Measurements from ENCODE around the gene MKKS.

MKKS gene

DNA sequence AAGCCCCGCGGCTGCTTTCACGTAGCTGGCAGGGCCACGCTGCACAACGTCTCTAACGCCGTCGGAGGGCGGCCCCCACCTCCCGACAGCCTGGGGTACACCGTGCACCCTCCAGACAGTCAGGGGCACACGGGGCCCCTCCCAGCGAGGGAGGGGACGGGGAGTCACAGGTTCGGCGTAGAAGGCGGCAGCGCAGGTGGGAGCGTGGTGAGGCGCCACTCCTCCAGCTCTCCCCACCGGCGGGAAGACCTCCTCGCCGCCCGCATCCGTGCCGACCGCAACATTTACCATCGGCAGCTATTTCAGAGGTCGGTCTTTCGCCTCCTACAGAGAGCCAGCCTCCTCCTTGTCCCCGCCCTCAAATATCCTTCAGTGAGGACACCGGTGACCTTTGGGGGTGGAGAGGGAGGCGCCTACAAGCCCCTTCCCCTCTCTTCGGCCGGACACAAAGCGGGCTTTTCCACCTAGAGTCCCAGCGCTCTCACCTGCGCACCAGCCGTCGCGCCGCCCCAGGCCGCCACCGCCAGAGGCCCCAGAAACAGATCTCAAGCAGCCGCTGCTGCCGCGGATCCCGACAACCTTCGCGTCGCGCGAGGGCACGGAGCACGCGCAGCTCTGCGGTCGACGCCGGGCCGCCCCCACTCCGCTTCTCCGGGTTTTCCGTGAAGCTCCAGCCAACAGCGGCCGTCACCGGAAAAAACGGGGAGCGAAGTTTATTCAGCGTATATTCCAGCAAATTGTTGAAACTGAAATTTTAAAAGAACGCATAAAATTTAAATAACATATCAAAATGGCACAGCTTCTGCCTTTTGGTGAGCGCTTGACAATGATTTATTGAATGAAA is at the start of gene MKKS:
Gene MKKS (minus strand): TSS at position 600 of the 844 bp plus-strand sequence. CDS start 20,708 bp downstream, outside the sequence.
- DNase-seq (ENCODE audit: low read depth), result peak; percentile 65

DNA sequence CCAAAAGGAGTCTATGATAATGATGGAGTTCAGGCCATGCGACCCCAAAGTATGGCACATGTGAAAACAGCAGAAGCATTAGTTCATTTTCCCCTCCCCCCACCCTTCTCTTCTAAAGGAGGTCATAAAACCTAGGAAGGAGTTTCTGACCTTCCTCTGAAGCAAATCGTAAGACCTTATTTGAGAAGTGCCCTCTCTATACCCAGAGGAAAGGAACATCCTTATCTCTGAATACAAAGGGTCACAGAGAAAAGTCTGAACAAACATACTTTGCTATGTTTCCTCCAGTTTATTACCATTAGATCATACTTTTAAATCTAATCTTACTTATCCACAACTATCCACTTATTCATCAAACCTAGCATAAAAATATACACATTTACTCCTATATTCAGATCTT is 49.7 kb upstream of the MKKS start:
- DNase-seq (ENCODE audit: low read depth), result no peak

DNA sequence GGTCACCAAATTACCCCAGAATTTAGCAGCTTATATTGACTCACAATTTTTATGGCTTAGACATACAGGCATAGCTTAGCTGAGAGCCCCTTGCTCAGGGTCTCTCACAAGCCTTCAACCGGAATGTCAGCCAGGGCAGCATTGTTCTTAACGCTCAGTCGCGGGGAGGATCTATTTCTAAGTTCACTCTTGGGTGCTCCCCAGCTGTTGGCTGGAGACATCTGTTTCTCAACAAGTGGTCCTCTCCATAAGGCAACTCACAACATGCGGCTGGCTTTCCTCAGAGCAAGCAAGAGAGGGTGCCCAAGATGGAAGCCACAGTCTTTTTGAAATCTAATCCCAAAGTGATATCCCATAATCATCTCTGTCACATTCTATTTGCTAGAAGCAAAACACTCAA is 47.7 kb upstream of the MKKS start:
- DNase-seq (ENCODE audit: low read depth), result no peak

DNA sequence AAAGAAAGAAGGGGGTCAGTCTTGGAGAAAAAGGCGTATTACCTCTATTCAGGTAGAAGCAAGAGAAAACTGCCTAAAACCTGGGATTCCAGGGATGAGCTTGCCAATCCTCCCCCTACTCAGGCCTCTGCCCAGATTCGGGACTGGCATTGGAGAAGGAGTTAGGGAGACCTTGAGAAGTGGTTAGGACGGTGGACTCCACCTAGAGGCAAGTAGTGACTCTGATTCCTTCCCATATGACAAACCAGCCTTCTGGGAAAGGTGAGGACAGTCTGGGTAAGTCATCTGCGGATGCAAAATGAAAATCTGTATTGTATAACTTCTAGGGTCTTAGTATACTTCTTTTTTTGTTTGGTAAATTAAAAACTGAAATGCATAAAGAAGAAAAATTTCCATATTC is 44.9 kb upstream of the MKKS start:
- DNase-seq (ENCODE audit: low read depth), result no peak

DNA sequence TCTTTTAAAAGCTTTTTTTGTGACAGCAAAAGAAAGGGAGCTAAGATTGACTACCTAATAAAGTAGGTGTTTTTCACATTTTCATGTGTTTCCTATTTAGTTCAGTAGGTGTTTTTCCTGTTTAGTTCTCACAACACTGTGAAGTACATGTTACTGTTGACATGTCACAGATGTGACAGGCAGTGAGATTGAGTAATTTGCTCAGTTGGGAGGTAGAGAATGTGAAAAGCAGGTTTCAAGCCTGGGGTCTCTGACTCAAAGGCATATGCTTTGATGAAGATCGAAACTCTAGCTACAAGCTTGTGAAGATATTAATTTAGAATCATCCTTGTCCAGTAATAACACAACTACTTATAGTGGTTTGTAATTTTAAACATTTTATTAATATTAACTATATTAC is 44.2 kb upstream of the MKKS start:
- no peak for DNase-seq (ENCODE audit: low read depth)

DNA sequence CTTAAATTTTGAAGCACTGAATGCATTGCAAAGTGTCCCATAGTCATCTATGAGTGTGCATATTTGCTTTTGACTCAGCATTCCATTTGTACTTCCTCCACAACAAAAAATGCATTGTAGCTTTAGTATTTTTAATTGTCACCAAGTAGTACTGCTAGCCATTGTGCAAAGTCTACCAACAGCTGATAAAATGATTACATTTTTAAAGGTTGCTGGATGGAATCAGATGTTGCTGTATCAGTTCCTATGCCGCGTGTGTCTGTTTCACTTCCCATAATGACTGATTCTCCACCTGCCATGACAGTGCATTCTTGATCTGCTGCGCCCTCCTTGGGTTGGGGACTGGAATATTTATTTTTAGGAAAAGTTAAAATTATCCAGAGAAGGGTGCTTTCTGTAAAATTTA is 42.3 kb upstream of the MKKS start:
- DNase-seq (ENCODE audit: low read depth), result no peak

DNA sequence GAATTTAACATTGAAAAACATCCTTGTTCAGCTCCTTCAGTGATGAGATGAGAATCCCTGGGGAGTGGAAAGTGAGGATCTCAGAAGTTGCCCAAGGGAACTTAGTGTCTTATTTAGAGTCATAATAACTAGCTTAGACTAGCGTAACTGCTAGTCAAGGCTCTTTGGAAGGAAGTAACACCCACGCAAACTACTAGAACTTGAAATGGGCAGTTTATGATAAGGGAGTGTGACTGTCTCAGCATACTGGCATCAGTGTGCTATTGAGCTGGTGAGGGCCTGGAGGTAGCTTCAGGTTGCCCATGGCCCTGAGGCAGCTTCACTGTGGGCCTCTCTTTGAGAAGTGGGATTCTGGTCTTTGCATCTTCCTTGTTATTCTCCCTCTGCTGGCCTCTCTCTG is 41.2 kb upstream of the MKKS start:
- DNase-seq (ENCODE audit: low read depth), result no peak

DNA sequence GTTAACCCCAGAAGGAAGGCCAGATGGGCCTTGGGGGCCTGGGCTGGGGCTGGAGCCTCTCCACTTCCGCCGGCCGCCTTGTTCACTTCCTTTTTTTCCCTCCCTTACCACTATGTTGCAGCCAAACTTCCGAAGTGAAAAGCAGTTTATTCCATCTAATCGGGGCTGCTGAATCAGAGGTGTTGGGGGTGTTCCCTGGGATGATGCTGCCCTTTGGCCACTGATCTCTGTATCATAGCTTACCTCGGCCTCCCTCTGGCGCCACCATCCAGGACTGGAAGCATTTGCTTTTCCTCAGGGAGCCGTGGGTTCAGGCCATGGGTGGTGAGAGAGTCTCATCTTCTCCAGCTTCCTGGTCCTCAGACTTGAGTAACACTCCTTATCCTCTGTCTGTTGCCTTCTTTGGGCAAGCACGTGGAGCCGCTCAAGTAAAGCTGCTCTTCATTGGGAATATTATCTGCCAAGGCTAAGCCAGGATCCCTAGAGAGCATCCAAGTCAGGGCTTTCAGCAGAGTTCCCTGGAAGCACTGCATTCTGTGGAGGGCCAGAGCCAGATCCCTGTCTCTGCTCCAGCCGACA is 40.7 kb upstream of the MKKS start:
- no peak for DNase-seq (ENCODE audit: low read depth)

DNA sequence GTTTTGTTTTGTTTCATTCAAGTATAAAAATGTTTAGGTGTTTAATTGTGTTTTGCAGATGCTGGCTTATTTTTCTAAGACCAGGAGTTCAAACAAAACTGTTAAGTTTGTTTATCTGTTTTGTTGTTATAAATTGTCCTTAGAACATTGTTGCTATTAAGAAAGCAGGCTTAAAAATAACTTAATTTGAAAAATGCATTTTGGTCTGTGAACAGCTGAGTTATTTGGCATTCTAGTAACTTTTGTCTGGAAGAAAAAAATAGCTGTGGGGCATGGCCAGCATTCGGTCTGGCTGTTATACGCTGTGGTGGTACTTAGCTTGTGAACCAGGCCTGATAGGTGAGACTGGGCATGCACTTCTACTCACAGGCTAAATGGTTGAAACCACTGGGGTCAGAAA is 38.8 kb upstream of the MKKS start:
- no peak for DNase-seq (ENCODE audit: low read depth)

DNA sequence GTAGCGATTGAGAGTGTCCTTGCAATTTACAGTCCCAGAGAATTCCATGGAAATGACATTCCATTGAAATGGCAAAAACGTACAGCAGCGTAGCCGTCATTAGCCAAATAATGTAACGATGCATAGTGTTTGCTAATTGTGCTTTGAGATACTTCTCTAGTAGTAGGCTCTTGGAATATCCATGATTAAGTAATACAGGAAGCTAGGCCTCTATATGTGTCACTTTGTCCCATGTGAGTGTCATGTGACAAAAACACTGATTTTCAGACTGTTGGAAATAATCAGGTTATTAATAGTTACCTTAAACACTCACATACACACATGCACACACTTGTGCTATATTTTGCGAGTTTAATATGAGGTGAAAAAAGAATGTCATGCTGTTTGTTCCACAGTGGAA is 36.3 kb upstream of the MKKS start:
- DNase-seq (ENCODE audit: low read depth), result no peak

DNA sequence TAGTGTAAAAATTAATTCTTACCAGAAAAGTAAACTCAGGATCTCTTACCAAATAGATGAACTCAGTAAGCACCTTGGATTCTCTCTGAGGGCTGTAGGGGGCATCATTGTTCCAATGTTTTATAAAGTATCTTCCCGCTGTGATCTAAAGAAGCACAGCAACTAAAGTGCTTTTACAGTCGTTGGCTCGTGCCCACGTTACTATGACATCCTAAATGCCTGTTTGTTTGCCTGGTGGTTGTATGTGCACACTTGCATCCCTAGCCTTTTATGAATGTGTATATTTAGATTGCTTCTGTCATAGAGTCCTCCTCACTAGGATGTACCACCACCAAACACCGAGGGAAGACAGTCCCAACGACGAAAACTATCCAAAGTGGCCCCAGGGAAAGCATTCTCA is 35.6 kb upstream of the MKKS start:
- no peak for DNase-seq (ENCODE audit: low read depth)

DNA sequence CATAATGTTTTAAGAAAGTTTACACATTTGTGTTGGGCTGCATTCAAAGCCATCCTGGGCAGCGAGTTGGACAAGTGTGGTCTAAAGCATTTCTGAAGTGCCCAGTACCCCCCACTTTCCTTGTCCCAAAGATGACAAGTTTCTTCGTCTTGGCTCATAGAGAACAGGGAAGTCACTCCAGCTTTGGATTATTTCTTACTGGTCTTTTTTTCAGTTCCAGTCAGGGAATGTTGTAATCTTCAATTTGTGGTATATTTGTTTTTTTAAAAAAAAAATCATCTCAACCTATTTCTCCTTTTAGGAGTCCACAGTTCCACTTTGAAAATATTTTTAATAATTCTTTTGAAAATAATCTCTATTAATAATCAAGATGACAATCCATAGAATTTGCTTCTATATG is 35.0 kb upstream of the MKKS start:
- DNase-seq (ENCODE audit: low read depth), result no peak

DNA sequence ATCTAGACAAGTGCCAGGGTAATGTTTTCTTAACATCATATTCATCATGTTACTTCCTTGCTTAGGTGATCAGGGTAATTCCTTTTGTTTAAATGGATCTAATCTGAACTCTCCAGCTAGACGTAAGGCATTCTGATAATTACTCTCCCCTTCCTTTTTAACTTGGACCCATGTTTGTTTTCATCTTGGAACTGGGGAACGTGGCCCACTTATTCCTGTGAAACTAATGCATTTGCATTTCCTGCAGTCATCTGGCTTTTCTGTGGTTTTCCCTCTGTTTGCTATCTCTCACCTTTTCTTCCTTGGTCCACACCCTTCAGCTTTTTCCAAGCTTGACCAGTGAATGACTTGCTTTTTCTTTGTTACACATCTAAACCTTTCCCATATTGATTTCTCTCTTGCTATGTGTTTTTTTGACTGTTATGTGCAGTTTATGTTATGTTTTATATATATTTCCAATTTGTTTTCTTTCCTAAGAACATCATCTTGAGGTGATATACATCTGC is 34.4 kb upstream of the MKKS start:
- no peak for DNase-seq (ENCODE audit: low read depth)

DNA sequence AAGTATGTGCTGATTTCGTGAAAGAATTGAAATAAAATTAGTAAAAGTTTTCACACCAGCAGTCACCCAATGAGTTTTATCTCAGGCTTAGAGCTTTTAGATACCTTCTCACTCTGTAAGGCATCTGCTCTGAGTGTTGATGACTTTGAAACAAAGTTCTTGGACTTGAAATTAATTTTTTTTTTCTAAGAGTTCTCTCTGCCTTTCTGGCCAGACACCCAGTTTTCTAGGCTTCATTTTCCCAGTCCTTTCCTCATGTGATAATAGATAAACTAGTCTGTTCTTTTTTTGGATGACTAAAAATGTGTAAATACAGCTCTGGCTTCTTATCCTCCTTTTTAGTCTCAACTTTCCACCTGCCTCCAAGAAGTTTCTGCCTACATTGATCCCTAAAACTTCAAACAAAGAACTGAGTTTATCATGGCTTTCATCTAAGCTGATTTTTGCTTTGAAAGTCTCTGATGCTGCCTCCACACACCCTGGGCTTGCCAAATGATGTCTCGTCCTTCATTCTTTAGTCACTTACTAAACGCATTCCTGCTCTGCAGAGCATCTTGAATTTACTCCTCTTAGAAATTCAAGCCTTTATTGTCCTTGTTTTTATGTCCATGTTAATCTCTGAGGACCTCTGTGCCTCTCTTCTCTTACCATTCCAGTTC is 33.8 kb upstream of the MKKS start:
- DNase-seq (ENCODE audit: low read depth), result no peak

DNA sequence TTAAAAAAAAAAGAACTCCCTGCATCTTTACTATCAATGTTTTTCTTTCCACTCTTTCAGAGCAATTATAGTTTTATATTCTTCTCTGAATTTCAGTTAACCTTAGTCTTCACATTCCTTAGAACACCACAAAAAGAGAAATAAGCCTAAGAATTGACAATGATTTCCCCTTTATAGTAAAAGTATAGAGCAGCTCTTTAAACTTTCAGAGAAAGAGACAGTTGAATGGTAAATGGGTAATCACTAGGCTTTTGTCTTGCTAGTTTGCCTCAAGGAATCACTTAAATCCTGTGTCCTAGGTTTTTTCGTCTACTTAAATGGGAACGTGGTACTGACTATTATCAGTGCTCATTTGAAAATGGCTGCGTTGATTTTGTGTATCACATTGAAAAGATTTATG is 32.8 kb upstream of the MKKS start:
- DNase-seq (ENCODE audit: low read depth), result no peak

DNA sequence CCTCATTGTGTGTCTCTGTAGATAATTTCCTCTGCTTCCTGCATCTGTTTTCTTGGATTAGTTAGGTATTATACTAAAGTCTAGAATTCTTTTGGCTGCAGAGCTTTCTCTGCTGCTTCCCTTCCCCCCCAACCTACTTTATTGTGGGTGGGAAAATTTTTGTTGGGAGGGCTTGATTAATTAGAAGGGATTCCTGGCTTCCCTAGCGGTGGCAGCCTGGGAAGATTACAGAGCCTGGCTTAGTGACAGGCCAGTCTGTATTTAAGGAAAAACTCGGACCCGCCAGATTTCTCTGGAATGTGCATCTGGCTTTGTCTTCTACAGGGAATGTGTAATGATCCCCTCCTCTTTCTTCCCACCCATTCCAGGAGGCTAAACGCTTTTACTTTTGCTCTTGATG is 32.3 kb upstream of the MKKS start:
- no peak for DNase-seq (ENCODE audit: low read depth)

DNA sequence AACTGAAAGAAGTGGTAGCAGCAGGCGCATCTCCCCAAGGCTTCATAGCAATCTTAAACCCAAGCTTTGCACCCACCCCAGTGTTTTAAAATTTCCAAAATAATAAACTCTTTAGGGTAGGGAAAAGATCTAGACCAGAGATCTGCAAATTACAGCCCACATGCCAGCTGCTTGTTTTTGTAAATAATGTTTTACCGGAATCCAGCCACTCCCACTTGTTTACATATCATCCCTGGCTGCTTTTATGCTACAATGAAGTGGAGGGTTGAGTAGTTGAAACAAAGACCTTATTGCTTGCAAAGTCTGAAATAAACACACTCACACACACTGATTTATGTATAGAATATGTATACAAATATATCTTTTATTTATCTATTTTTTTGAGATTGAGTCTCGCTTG is 31.1 kb upstream of the MKKS start:
- DNase-seq (ENCODE audit: low read depth), result no peak

DNA sequence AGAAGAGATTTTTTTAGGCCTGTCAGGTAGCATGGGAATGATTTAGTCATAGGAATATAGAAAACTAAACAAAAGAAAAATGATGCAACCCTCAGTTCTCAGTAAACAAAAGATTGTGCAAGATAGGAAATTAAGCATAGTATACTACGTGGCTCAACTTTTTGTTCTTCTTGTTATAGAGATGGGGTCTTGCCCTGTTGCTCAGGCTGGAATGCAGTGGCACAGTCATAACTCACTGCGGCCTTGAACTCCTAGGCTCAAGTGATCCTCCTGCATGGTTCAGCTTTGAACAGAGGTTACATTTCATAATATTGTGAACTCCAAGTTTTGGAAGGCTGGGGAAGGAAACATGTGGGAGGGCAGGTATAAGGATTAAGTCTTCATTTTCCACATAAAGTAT is 29.6 kb upstream of the MKKS start:
- no peak for DNase-seq (ENCODE audit: low read depth)

DNA sequence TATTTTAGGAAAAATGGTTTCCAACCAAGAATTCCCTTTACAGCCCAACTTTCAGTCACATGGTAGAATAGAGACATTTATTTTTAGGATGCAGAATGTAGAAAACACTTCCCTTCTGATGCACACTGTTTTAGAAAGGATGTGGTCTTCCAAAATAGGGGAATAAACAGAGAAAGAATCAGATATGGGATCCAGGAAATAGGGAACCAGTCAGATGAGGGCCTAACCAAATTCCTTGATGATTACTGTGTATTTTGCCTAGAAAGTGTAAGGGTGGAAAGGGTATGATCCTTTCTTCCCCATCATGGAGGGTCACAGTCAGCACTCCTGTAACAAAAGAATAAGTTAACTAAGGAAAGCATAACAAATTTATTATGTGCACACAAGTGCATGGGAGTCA is 28.5 kb upstream of the MKKS start:
- no peak for DNase-seq (ENCODE audit: low read depth)

DNA sequence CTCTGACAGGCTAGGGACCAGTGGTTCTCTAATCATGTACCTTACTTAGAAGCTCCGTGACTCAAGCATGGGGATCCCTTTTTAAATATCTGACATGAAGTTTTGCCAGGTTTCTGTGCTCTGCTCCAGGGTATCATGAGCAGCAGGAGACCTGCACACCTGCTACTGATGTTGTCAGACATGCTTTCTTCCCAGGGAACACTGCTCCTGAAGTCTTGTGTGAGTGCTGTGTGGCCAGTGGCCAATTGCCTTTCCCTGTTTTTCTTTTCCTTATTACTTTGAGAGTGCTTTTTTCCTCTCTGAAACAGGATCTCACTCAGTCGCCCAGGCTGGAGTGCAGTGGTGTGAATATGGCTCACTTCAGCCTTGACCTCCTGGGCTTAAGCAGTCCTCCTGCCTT is 27.5 kb upstream of the MKKS start:
- DNase-seq (ENCODE audit: low read depth), result no peak

DNA sequence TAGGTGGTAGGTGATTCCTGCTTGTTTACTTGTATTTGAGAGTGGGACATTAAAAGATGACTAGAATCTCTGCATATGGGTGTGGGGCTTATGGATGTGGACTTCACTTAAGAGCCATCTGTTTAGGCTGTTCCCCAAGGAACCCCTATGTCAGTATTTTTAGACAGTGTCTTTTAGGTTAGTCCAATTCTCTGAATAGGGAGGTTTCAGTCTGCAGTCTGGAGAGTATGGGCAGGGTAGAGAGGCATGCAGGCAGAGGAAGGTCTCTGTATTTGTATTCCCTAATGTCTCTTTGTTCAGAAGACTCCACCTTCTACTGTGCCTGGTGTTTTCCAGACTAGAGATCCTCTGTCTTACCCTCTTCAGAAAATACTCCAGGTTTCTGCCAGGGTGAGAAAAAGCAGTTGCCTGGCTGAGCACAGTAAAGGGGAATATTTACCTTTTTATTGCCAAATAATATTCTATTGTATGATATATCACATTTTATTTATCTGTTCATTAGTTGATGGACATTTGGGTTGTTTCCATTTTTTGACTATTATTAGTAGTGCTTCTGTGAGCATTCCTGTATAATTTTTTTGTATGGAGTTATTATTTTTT is 20.2 kb upstream of the MKKS start:
- DNase-seq (ENCODE audit: low read depth), result no peak

DNA sequence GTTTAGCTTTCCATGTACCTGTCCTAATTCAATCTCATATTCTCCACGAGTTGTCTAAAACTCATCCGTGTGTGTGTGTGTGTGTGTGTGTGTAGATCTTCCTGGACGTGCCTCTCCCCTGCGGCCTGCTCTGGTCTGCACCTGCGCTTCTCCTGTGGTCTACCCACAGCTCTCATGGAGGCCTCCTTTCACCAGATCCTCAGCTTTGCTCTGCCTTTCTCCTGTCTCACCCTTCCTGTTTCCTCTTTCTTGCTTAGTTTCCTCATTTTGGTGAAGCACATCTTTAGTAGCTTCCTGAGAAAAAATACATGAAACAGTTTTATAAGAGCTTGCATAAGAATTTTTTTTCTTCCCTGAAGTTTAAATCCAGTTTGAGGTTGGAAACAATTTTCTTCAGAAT is 19.2 kb upstream of the MKKS start:
- DNase-seq (ENCODE audit: low read depth), result no peak

DNA sequence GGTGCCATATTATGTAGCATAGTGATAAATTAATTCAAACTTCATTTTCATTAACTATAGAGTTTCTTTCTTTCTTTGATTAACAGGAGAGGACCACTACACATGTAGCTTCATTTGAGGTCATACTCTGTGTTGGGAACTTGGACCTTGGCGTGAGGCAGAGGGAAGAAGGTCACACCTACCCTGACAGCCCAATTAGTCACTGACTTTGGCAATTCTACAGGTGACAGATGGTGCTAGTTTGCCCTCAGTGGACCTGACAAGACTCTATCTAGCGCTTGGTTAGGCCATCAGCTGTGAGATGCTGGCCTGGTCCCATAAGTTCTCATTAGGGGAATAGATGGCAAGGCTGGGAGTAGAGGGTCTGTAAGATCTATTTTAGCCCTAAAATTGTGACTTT is 15.2 kb upstream of the MKKS start:
- no peak for DNase-seq (ENCODE audit: low read depth)
